Nucleus accumbens (tissue), 56 donors: ENCODE data around the gene ADARB2.

Experiments
- DNase-seq, 56 donors: peaks; one replicate each; lab custom pipeline; 2025; lab: John Stamatoyannopoulos, UW

Gene ADARB2

DNA sequence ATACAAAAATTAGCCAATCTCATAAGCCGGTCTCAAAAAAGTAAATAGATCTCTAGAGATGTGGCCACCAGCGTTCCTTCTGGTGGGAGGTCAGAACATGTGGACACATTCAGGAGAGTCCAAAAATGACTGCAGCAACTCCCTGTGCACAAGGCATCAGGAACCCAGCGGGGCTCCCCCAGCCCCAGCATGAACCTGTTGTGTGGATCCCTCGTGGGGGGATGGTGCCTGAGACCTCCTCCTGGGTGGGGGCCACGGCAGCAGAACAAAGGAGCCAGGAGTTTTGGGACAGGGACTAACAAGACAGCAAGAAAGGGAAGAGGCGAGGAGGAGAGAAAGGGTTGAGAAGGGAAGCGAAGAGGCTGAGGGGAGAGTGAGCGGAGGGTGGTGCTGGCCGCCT lies 559.4 kb downstream of the ADARB2 start:
- no peak for DNase-seq

GRCh38 chr10:1175956-1176565 lies 561.3 kb downstream of the ADARB2 start:
- DNase-seq = no peak

- DNase-seq = no peak
Measured at GRCh38 chr10:1174022-1174421, 563.3 kb downstream of the ADARB2 start.

GRCh38 chr10:1173091-1173490 lies 564.2 kb downstream of the ADARB2 start:
- DNase-seq = no peak

- DNase-seq = no peak
Measured at GRCh38 chr10:1172256-1172984, 564.9 kb downstream of the ADARB2 start.

DNA sequence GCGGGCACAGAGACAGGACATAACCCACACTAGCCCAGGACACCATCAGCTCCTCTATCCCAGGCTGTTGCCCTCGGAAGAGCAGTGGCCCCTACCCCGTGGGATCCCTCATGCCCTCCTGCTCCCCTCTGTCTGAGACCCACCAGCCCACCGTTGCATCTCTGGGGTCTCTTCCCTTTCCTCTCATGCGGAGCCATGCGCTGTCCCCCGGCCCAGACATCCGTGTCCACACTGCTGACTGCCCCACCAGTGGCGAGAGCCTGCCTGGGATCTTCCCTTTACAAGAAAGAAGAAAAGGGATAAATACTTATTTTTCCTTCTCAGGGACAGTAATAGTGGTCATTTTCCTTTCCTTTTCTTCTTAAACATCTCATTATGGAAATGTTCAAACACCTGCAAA lies 565.7 kb downstream of the ADARB2 start:
- no peak for DNase-seq

- DNase-seq = no peak
Measured at GRCh38 chr10:1171182-1171581, 566.1 kb downstream of the ADARB2 start.

DNA sequence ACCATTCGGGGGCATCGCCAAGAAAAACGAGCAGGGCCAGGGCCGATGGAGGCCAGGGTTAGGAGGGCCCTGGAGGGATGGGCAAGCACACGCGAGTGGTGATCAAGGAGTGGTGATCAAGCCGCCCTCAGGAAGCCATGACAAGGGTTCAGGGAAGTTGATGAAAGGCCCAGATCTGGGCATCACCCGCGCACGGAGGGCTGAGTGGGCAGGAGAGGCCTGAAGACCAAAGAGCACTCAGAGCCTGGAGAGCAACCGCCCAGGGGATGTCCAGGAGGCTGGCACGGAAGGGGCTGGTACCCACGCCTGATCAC lies 566.5 kb downstream of the ADARB2 start:
- no peak for DNase-seq

GRCh38 chr10:1169981-1170866 lies 567.1 kb downstream of the ADARB2 start:
- DNase-seq = no peak

DNA sequence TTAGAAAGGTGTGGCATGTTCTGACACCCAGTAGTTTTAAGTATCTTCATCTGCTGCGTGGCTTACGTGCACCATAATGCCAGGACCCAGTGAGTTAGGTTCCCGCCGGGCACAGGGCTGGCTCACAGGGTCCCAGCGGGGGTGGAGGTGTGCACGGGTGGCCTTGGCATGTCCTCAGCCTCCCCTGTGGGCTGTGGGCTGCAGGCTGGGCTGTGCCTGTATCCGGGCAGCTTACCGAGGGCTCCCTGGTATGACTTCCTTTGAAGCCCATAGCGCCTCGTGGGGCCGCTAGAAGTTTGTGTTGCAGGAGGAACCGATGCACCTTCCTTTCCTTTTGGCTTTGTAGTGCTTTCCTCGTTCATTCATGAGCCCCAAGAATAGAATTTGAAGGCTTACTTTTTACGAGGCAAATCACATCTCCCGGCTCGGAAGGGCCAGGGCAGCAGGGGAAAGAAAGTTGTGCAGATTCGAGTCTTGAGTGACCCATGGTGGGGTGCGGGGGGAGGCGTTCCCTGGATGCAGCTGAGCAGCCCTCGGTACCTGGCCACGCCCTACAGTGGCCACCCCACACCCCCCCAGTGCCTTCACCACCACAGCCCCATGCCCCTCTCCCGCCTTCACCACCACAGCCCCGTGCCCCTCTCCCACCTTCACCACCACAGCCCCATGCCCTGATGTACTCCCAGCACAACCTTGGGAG lies 568.0 kb downstream of the ADARB2 start:
- no peak for DNase-seq

DNA sequence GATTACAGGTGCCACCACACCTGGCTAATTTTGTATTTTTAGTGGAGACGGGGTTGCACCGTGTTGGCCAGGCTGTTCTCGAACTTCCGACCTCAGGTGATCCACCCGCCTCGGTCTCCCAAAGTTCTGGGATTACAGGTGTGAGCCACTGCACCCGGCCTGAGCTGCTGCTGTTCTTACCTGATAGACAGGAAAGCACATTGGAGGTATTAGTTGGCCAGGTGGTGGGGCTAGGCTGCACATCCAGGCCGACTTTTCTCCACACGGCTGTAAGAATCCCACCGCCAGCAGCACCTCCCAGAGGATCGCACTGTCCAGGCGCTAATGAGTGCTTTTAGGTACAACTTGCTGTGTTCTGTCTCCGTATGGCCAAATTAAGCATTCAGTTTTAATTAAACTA lies 568.6 kb downstream of the ADARB2 start:
- no peak for DNase-seq

GRCh38 chr10:1166828-1167275 lies 570.5 kb downstream of the ADARB2 start:
- DNase-seq = no peak

- DNase-seq = no peak
Measured at GRCh38 chr10:1166101-1166827, 571.1 kb downstream of the ADARB2 start.

DNA sequence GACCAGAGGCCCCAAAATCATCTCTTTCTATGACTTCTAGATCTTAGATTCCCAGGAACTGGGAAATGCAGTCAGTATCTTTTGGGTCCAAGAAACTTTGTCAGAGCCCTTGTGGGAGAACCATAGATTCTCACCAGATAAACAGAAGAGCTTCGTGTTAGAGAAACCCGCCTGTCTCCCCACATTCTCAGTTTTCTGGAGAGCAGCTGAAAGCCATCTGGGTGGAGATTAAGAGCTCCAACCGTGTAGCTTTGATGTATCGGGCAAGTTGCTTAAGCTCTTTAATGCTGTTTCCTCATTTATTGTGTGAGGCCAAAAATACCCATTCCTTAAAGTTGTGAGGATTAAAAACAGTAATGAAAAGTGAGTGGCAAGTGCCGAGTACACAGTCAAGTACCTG lies 573.5 kb downstream of the ADARB2 start:
- no peak for DNase-seq

DNA sequence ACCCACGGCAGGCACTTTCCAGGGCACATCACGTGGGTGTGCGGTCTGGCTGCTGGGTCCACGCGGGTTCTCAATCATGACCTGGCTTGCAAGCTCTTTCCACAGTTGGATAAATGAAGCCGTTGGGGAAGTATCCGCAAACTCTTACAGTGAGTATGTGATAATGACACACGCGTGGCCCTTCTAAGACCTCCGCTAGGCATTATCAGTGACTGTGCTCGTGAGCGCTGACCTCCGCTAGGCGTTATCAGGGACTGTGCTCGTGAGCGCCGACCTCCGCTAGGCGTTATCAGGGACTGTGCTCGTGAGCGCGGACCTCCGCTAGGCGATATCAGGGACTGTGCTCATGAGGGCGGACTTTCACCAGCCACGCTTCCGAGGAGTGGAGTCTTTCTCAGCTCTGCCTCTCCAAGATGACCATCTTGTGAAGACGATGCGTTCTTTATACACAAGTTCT lies 574.1 kb downstream of the ADARB2 start:
- DNase-seq = no peak

DNA sequence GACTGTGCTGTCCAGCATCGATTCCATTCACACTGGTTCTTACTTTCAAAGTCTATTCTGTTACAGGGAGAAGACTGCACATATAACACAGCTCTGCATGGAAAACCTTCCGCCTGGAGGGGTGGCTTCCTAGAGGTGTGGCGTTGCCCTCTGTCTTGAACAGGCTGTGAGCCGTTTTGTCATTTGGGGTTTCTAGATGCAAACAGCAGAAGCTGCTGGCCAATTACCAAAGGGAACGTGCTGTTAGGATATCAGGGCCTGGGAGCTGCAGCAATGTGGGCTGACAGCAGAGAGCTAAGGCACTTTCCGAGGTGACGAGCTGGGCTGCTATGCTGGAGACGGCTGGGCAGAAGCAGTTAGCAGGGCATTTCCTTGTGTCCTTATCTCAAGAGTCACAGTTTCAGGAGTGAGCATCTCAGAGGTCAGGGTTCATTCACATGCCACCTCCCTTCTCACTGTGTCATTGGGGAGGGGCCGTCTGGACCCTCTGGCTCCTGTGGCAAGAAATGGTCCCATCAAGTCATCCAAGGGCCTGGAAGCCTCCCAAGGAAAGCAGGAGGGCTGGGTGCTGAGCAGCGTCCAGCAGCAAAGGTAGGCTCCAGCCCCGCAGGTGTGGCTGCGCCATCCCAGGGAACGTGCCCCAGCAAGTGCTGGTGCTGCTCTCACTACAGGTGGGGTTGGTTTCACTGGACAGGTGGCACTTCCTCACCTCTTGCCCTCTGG lies 574.7 kb downstream of the ADARB2 start:
- no peak for DNase-seq

DNA sequence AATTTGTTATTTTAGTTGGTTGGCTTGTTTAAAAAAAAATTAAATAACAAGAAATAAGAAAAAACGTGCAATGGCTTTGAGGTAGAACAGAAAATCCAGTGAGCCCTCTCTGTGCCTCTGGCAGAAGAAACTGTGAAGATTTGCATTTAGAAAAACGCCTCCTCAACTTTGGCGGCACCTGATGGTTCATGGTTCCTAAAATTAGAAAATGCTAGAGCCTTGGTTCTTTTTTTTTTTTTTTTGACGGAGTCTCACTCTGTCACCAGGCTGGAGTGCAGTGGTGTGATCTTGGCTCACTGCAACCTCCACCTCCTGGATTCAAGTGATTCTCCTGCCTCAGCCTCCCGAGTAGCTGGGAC lies 576.0 kb downstream of the ADARB2 start:
- peak in 2 of 56 donors; percentile 20 to 29 for DNase-seq

DNA sequence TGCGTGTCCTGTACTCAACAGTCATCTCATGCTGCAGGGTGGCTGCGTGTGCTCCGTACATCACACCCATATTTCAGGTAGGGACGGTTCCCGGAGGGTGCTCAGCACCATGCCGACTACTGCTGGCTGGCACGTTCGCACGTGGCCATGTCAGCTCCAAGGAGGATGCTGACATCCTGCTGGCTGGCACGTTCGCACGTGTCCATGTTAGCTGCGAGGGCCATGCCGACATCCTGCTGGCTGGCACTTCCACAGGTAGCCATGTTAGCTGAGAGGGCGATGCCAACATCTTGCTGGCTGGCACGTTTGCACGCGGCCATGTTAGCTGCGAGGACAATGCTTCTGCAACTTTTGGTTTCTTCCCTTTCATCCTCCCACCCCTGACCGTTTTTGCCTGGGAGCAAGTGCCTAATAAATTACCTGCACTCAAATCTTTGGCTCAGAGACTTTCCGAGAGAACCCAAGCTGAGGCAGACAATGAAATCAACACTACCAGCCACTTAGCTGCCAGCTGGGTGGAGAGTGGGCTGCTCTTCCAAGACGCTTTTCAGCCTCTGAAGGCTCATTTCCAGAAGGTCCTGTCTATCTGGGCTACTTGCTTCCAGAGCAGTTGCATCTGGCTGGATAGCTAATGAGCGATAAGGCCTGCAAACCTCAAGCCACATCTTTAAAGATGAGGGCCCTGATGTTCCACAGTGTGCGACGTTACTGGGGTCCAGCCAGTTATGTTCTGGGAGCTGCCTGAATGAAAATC lies 576.6 kb downstream of the ADARB2 start:
- no peak for DNase-seq
